Measurements from ENCODE around the gene MMADHC.
"Not testable (repeated sequence)": the region's sequence is repeated elsewhere in the genome, so short reads cannot be mapped to it uniquely, and the experiment has no call there.

MMADHC gene

DNA sequence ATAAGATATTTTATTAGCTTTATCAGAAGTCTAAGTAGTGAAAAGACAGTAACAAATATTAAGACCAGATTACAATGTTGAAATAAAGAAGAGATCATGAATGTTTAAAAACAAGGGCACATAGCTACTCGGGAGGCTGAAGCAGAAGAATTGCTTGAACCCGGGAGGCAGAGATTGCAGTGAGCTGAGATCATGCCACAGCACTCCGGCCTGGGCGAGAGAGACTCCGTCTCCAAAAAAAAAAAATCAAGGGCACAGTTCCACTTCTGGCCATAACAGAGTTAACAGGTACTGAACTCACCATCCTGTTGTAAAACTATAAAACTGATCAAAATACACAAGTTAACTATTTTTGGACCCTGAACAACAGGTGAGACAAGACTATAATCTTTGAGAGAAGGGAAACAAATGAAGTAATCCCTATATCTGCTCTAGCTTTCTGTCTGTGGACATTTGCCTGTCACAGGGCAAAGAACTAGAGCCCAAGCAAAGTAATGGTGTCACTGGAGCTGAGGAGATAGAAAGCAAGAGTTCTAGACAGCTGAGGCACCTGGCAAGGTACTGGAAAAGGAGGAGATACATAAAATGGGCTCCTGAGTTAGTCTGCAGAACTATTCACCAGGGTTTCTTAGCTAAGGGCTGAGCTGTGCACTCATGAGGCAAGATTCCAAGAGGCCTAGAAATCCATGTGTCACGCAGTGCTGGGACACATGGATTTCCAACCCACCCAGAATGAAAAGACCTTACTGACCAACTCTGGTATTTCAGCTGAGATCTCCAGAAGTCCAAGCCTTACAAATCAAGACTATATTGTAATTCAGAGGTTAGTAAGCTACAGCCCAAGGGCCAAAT lies 15.2 kb downstream of the MMADHC start:
- Histone ChIP-seq H3K9me2 (replicated peaks; ENCODE audit: insufficient read depth, low read length) (no peaks in the 10 kb centered on the region), H3K4me2 (ENCODE audit: low read depth, low read length, poor library complexity, severe bottlenecking) (no peak overlapping the region), H3K9ac (ENCODE audit: low read length) (no peak overlapping the region), H4K20me1 (ENCODE audit: low read depth, low read length) (peaks cover 12% of the 10 kb centered on the region; the same call in 1 of the 2 replicates), H3F3A (ENCODE audit: insufficient read depth) (peaks cover 30% of the 10 kb centered on the region), H3K27ac (ENCODE audit: low read depth, low read length) (no peak overlapping the region), H3K4me3 (ENCODE audit: insufficient read depth, low read length, poor library complexity, severe bottlenecking) (no peak overlapping the region), H3K27me3 (ENCODE audit: low read length) (no peaks in the 10 kb centered on the region), H3K79me2 (ENCODE audit: insufficient read depth, low read length) (peaks cover 7% of the 10 kb centered on the region; the same call in 1 of the 2 replicates), H2AFZ (ENCODE audit: low read depth, low read length, severe bottlenecking) (no peak overlapping the region), H3K36me3 (ENCODE audit: low read length) (peaks cover 86% of the 10 kb centered on the region), H3K9me3 (ENCODE audit: insufficient read depth, low read length) (no peaks in the 10 kb centered on the region)
- no peak for TF ChIP-seq EZH2phosphoT487 (conservative IDR thresholded peaks at IDR 0.05; ENCODE audit: low read length)

DNA sequence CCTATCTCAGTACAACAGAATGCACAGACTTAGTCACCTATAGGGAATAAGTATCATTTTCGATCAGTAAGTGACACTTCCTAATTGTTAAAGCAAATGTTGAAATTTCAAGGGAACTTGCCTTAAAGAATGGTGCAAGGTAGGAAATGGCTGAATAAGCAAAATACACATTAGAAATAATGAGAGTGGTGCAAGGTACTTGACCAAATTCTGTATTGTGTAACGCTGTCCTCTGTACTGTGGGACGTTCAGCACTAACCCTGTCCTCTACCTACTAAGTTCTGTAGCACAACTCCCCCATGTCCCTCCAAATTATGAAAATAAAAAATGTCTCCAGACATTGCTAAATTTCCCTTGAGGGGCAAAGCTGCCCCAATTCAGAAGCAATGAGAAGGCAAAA lies 19.4 kb downstream of the MMADHC start:
- Histone ChIP-seq H3F3A (ENCODE audit: insufficient read depth) (peaks cover 29% of the 10 kb centered on the region), H3K9ac (ENCODE audit: low read length) (no peak overlapping the region), H3K9me2 (replicated peaks; ENCODE audit: insufficient read depth, low read length) (no peaks in the 10 kb centered on the region), H2AFZ (ENCODE audit: low read depth, low read length, severe bottlenecking) (no peak overlapping the region), H4K20me1 (ENCODE audit: low read depth, low read length) (0 out of 2 replicates have a peak, but pooled peaks cover 7% of the 10 kb centered on the region), H3K27ac (ENCODE audit: low read depth, low read length) (no peak overlapping the region), H3K4me3 (ENCODE audit: insufficient read depth, low read length, poor library complexity, severe bottlenecking) (no peak overlapping the region), H3K4me2 (ENCODE audit: low read depth, low read length, poor library complexity, severe bottlenecking) (no peak overlapping the region), H3K27me3 (ENCODE audit: low read length) (no peaks in the 10 kb centered on the region), H3K9me3 (ENCODE audit: insufficient read depth, low read length) (no peaks in the 10 kb centered on the region), H3K79me2 (ENCODE audit: insufficient read depth, low read length) (peaks cover 6% of the 10 kb centered on the region; the same call in 1 of the 2 replicates), H3K36me3 (ENCODE audit: low read length) (peaks cover 50% of the 10 kb centered on the region)
- TF ChIP-seq, protein P1, sequence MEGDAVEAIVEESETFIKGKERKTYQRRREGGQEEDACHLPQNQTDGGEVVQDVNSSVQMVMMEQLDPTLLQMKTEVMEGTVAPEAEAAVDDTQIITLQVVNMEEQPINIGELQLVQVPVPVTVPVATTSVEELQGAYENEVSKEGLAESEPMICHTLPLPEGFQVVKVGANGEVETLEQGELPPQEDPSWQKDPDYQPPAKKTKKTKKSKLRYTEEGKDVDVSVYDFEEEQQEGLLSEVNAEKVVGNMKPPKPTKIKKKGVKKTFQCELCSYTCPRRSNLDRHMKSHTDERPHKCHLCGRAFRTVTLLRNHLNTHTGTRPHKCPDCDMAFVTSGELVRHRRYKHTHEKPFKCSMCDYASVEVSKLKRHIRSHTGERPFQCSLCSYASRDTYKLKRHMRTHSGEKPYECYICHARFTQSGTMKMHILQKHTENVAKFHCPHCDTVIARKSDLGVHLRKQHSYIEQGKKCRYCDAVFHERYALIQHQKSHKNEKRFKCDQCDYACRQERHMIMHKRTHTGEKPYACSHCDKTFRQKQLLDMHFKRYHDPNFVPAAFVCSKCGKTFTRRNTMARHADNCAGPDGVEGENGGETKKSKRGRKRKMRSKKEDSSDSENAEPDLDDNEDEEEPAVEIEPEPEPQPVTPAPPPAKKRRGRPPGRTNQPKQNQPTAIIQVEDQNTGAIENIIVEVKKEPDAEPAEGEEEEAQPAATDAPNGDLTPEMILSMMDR (IDR thresholded peaks at IDR 0.05; ENCODE audit: insufficient read depth, low read length, poor library complexity, severe bottlenecking): no peak
- TF ChIP-seq EZH2phosphoT487 (conservative IDR thresholded peaks at IDR 0.05; ENCODE audit: low read length): no peak

DNA sequence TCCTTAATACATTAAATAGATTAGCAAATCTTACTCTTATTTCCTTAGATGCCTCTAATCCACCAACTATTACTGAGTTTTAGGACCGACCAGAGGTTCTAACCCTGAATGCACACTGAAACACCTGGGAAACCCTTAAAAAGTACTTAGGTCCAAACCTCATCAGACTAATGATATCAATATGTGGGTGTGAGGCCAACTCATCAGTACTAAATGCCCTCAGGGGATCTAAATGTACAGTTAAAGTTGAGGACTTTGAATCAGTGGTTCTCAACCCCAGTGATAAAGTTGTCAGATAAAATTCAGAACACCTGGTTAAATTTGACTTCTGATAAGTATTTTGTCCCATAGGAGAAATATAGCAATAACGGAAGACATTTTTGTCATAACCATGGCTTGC lies 20.9 kb downstream of the MMADHC start:
- Histone ChIP-seq H3K9ac (ENCODE audit: low read length) (no peak overlapping the region), H4K20me1 (ENCODE audit: low read depth, low read length) (0 out of 2 replicates have a peak, but pooled peaks cover 7% of the 10 kb centered on the region), H3K9me2 (replicated peaks; ENCODE audit: insufficient read depth, low read length) (no peaks in the 10 kb centered on the region), H3K9me3 (ENCODE audit: insufficient read depth, low read length) (no peaks in the 10 kb centered on the region), H2AFZ (ENCODE audit: low read depth, low read length, severe bottlenecking) (no peak overlapping the region), H3K79me2 (ENCODE audit: insufficient read depth, low read length) (no peaks in the 10 kb centered on the region), H3K4me2 (ENCODE audit: low read depth, low read length, poor library complexity, severe bottlenecking) (no peak overlapping the region), H3K4me3 (ENCODE audit: insufficient read depth, low read length, poor library complexity, severe bottlenecking) (no peak overlapping the region), H3K36me3 (ENCODE audit: low read length) (peaks cover 45% of the 10 kb centered on the region), H3K27ac (ENCODE audit: low read depth, low read length) (no peak overlapping the region), H3F3A (ENCODE audit: insufficient read depth) (peaks cover 37% of the 10 kb centered on the region), H3K27me3 (ENCODE audit: low read length) (no peaks in the 10 kb centered on the region)
- no peak for TF ChIP-seq EZH2phosphoT487 (conservative IDR thresholded peaks at IDR 0.05; ENCODE audit: low read length)
- TF ChIP-seq, protein P1 (IDR thresholded peaks at IDR 0.05; ENCODE audit: insufficient read depth, low read length, poor library complexity, severe bottlenecking): no peak

DNA sequence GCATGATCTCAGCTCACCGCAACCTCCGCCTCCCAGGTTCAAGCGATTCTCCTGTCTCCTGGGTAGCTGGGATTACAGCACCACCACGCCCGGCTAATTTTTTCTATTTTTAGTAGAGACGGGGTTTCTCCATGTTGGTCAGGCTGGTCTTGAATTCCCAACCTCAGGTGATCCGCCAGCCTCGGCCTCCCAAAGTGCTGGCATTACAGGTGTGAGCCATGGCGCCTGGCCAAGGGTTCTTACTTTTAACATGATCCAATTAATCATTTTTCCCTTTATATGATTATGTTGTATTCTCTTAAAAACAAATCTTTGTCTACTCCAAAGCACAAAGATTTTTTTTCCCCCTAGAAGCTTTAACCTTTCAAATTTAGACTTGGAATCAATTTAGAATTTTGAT lies 21.9 kb downstream of the MMADHC start:
- peaks cover 37% of the 10 kb centered on the region for H3K36me3 ChIP-seq (ENCODE audit: low read length)
- not testable (repeated sequence) for H3K79me2 ChIP-seq (ENCODE audit: insufficient read depth, low read length); H3K4me3 ChIP-seq (ENCODE audit: insufficient read depth, low read length, poor library complexity, severe bottlenecking); H3K27ac ChIP-seq (ENCODE audit: low read depth, low read length); H3K4me2 ChIP-seq (ENCODE audit: low read depth, low read length, poor library complexity, severe bottlenecking); H4K20me1 ChIP-seq (ENCODE audit: low read depth, low read length); H3K9ac ChIP-seq (ENCODE audit: low read length); H2AFZ ChIP-seq (ENCODE audit: low read depth, low read length, severe bottlenecking); H3K9me2 ChIP-seq (replicated peaks; ENCODE audit: insufficient read depth, low read length); H3K9me3 ChIP-seq (ENCODE audit: insufficient read depth, low read length); H3K27me3 ChIP-seq (ENCODE audit: low read length)
- peaks cover 37% of the 10 kb centered on the region for H3F3A ChIP-seq (ENCODE audit: insufficient read depth)
